Measurements from ENCODE around the gene CELF2. TPM values are rescaled to one million over a fixed set of nuclear protein-coding genes. Genes with fewer than 3 reads are reported as not detected.

The CELF2 gene
- total and polyA plus RNA-seq, 2 of the 4 experiments (the other 2 are of a cell fraction), result 3.5 to 6.6 TPM

DNA sequence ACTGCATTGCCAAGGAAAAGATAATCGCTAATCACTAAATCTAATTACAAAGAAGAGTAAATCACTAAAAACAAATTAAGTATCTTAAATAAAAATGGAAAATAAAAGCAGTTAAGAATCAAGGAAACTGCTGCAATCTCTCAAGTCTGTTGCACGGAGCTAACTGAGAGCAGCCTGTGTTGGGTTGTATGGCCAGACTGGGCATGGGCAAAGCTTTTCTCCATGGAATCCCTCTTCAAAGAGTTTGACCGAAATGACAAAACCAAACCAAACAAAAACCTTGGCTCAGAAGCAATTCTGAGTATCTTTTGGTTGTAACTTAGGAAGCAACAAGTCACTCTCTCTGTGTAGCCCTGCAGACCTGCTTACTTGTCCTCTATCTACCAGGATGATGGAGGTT lies 78.8 kb downstream of the CELF2 start:
- CTCF ChIA-PET, result no interaction called here
- Histone ChIP-seq H2BK5ac (ENCODE audit: low read depth, low read length, poor library complexity, severe bottlenecking) (no peak overlapping the region), H3K4me2 (ENCODE audit: low read depth, low read length) (no peak overlapping the region), H2AK5ac (ENCODE audit: low read depth, low read length) (no peak overlapping the region), H3K79me1 (ENCODE audit: low read depth in 1 of 2, low read length in 2 of 2) (no peaks in the 10 kb centered on the region), H3K4me3 (ENCODE audit: insufficient read depth, low read depth, low read length) (no peak overlapping the region), H4K91ac (ENCODE audit: insufficient read depth, low read depth, low read length) (no peak overlapping the region), H3K23ac (ENCODE audit: low read depth, low read length) (no peak overlapping the region), H3K9me1 (ENCODE audit: insufficient read depth, low read length) (no peaks in the 10 kb centered on the region), H3K27ac (ENCODE audit: insufficient read depth, low read length) (no peak overlapping the region), H2BK120ac (ENCODE audit: low read depth, low read length) (no peak overlapping the region), H4K5ac (ENCODE audit: low read depth, low read length) (no peak overlapping the region), H3K56ac (ENCODE audit: extremely low read depth, insufficient read depth, low read length) (no peak overlapping the region), H2AFZ (replicated peaks; ENCODE audit: low read length, poor library complexity) (no peak overlapping the region), H4K8ac (ENCODE audit: low read depth in 2 of 2, low read length in 2 of 2) (no peak overlapping the region), H3K18ac (ENCODE audit: low read depth, low read length) (no peak overlapping the region), H2BK20ac (ENCODE audit: low read depth, low read length) (no peak overlapping the region), H3K27me3 (ENCODE audit: control insufficient read depth, insufficient read depth, low read length) (no peaks in the 10 kb centered on the region), H3K14ac (replicated peaks; ENCODE audit: low read depth, low read length) (no peak overlapping the region), H2BK15ac (ENCODE audit: low read depth, low read length) (no peak overlapping the region), H2AK9ac (replicated peaks; ENCODE audit: low read depth, low read length, poor library complexity) (no peak overlapping the region), H3K4me1 (ENCODE audit: control insufficient read depth, insufficient read depth, low read length) (no peaks in the 10 kb centered on the region), H4K20me1 (ENCODE audit: insufficient read depth, low read length) (no peaks in the 10 kb centered on the region), H3K36me3 (ENCODE audit: control insufficient read depth, insufficient read depth, low read length) (no peaks in the 10 kb centered on the region), H3K9me3 (ENCODE audit: control insufficient read depth, insufficient read depth, low read length) (no peaks in the 10 kb centered on the region; the same call in 1 of the 2 replicates), H3K9ac (ENCODE audit: low read depth, low read length) (no peak overlapping the region), H3K4ac (ENCODE audit: low read depth, low read length) (no peak overlapping the region)
- dilution Hi-C loops (cut with HindIII; ENCODE audit: low sequenced_read_pairs, unreplicated experiment) (no loop called here), in situ Hi-C loops (cut with MboI; ENCODE audit: low sequenced_read_pairs) (no loop called here), intact Hi-C loops (cut with micrococcal nuclease) (no loop called here)
- DNase-seq (no peak), ATAC-seq (ENCODE audit: low read depth) (no peak)
- POLR2A ChIA-PET (ENCODE audit: unreplicated experiment), result no interaction called here
- BruUV-seq (replicated peaks), result no TSS peak
- no CpG with 5 or more reads among the region's 3 CpGs for WGBS, 2 experiments (ENCODE audit: extremely low coverage in 2 of 2, insufficient read length in 1 of 2)
- TF ChIP-seq RCOR1 (IDR thresholded peaks at IDR 0.05; ENCODE audit: insufficient replicate concordance, low read length) (no peak), MXI1 (IDR thresholded peaks at IDR 0.05; ENCODE audit: borderline replicate concordance, low read depth, low read length) (no peak), MAZ (IDR thresholded peaks at IDR 0.05; ENCODE audit: borderline replicate concordance, low read depth, low read length) (no peak), FOS (IDR thresholded peaks at IDR 0.05; ENCODE audit: low read depth, low read length) (no peak), SMC3 (IDR thresholded peaks at IDR 0.05; ENCODE audit: low read depth, low read length) (no peak), CEBPB (IDR thresholded peaks at IDR 0.05; ENCODE audit: low read depth, low read length) (no peak), MAFK (IDR thresholded peaks at IDR 0.05; ENCODE audit: low read depth, low read length) (no peak), NFE2L2 (IDR thresholded peaks at IDR 0.05; ENCODE audit: low read depth, low read length) (no peak), POLR2A (IDR thresholded peaks at IDR 0.05; ENCODE audit: low read depth, low read length) (no peak), RAD21 (IDR thresholded peaks at IDR 0.05; ENCODE audit: low read length) (no peak), CHD1 (IDR thresholded peaks at IDR 0.05; ENCODE audit: low read depth, low read length) (no peak)
- TF ChIP-seq, protein P1, sequence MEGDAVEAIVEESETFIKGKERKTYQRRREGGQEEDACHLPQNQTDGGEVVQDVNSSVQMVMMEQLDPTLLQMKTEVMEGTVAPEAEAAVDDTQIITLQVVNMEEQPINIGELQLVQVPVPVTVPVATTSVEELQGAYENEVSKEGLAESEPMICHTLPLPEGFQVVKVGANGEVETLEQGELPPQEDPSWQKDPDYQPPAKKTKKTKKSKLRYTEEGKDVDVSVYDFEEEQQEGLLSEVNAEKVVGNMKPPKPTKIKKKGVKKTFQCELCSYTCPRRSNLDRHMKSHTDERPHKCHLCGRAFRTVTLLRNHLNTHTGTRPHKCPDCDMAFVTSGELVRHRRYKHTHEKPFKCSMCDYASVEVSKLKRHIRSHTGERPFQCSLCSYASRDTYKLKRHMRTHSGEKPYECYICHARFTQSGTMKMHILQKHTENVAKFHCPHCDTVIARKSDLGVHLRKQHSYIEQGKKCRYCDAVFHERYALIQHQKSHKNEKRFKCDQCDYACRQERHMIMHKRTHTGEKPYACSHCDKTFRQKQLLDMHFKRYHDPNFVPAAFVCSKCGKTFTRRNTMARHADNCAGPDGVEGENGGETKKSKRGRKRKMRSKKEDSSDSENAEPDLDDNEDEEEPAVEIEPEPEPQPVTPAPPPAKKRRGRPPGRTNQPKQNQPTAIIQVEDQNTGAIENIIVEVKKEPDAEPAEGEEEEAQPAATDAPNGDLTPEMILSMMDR (conservative IDR thresholded peaks at IDR 0.05; ENCODE audit: low read depth, low read length), result no peak
- TF ChIP-seq, protein P2, sequence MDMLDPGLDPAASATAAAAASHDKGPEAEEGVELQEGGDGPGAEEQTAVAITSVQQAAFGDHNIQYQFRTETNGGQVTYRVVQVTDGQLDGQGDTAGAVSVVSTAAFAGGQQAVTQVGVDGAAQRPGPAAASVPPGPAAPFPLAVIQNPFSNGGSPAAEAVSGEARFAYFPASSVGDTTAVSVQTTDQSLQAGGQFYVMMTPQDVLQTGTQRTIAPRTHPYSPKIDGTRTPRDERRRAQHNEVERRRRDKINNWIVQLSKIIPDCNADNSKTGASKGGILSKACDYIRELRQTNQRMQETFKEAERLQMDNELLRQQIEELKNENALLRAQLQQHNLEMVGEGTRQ (IDR thresholded peaks at IDR 0.05; ENCODE audit: low read depth, low read length), result no peak
- TF ChIP-seq, protein P3, sequence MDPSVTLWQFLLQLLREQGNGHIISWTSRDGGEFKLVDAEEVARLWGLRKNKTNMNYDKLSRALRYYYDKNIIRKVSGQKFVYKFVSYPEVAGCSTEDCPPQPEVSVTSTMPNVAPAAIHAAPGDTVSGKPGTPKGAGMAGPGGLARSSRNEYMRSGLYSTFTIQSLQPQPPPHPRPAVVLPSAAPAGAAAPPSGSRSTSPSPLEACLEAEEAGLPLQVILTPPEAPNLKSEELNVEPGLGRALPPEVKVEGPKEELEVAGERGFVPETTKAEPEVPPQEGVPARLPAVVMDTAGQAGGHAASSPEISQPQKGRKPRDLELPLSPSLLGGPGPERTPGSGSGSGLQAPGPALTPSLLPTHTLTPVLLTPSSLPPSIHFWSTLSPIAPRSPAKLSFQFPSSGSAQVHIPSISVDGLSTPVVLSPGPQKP (IDR thresholded peaks at IDR 0.05; ENCODE audit: borderline replicate concordance, low read depth, low read length), result no peak
